Transverse colon (tissue), 4 donors: Measurements from ENCODE around the gene IFI27L1. TPM values are rescaled to one million over a fixed set of nuclear protein-coding genes. Genes with fewer than 3 reads are reported as not detected.

Experiments used
- DNase-seq: peaks from one replicate; pipeline ENCODE4 v3.0.0-alpha.2; 2019
- H3K27ac ChIP-seq, 4 donors: fragments of 200-600 bp; sonication (generic); 2 replicates each; pipeline ENCODE4 v1.5.1; 2016 to 2018; ENCODE audit warnings: inconsistent platforms in 4 of 4
- H3K27me3 ChIP-seq: fragments of 200-600 bp; sonication (generic); 2 replicates; pipeline ENCODE4 v1.5.1; 2017; ENCODE audit warnings: inconsistent platforms
- H3K36me3 ChIP-seq, 4 donors: fragments of 200-600 bp; sonication (generic); 2 replicates each; pipeline ENCODE4 v1.5.1; 2017 to 2019; ENCODE audit warnings: inconsistent platforms in 4 of 4
- H3K4me1 ChIP-seq, 4 donors: fragments of 200-600 bp; sonication (generic); 2 replicates each; pipeline ENCODE4 v1.5.1; 2017 to 2020; ENCODE audit warnings: inconsistent platforms in 4 of 4
- H3K4me3 ChIP-seq, 4 donors: fragments of 200-600 bp; sonication (generic); 1 replicate in 1 of 4; 2 replicates in 3 of 4; pipeline versions ENCODE4 v1.5.1 to v1.6.1; 2017 to 2019; ENCODE audit warnings: inconsistent platforms in 4 of 4
- H3K9me3 ChIP-seq, 2 donors: fragments of 200-600 bp; sonication (generic); 2 replicates each; pipeline ENCODE4 v1.5.1; 2017 to 2019; ENCODE audit warnings: inconsistent platforms in 2 of 2
- EP300 ChIP-seq: sonication (generic); formaldehyde crosslinking; IDR thresholded peaks from one replicate; pipeline ENCODE4 v1.6.1; 2017; ENCODE audit warnings: antibody characterized with exemption, low read depth
- POLR2A ChIP-seq: fragments of 450-650 bp; IDR thresholded peaks from one replicate; pipeline ENCODE4 v1.6.1; 2016; ENCODE audit warnings: antibody characterized with exemption, mild to moderate bottlenecking, moderate library complexity
- POLR2AphosphoS5 ChIP-seq, 3 donors: sonication (generic); formaldehyde crosslinking; IDR thresholded peaks; one replicate each; pipeline ENCODE4 v1.6.1; 2016; ENCODE audit warnings: antibody characterized with exemption in 3 of 3
- WGBS, 2 donors: methylation state at CpG; one replicate each; pipeline ENCODE4 v1.1.5; 2018; ENCODE audit warnings: low coverage in 1 of 2; 5-methylcytosine and 5-hydroxymethylcytosine counted together
- in situ Hi-C, 4 donors: fragments of 200-750 bp; cut with MboI; loops; one replicate each; pipeline versions ENCODE4 v1.15.0 to v1.15.1; 2017; ENCODE audit warnings: low sequenced_read_pairs in 3 of 4, low pct_ligation_motif_present in 1 of 4, low pct_unique_long_range_greater_than_20kb in 1 of 4
- intact Hi-C: fragments of 100-400 bp; cut with DNase I; formaldehyde crosslinking; loops from one replicate; pipeline ENCODE4 v1.15.1; 2023; ENCODE audit warnings: low total_unique reads
- total RNA-seq, 4 donors: library from RNA; depleted of rRNA; stranded (reverse); fragments of >200 nt; gene quantifications; one replicate each; pipeline ENCODE4 v1.1.0, GENCODE V29; 2016
- TF ChIP-seq, protein P1 (sequence below), 5 experiments: fragments of 200-600 bp in 3 of 5; fragments of 450-650 bp in 2 of 5; sonication (generic) in 3 of 5; IDR thresholded peaks; 1 replicate in 2 of 5; 2 replicates in 3 of 5; pipeline ENCODE4 v1.5.1; 2016 to 2017; ENCODE audit warnings: antibody characterized with exemption in 5 of 5, inconsistent platforms in 3 of 5, mild to moderate bottlenecking in 2 of 5, moderate library complexity in 1 of 5

The IFI27L1 gene
- total RNA-seq, 4 donors from 2014 or later, result 12.3 to 21.3 (median 17.9) TPM; not detected in 1

DNA sequence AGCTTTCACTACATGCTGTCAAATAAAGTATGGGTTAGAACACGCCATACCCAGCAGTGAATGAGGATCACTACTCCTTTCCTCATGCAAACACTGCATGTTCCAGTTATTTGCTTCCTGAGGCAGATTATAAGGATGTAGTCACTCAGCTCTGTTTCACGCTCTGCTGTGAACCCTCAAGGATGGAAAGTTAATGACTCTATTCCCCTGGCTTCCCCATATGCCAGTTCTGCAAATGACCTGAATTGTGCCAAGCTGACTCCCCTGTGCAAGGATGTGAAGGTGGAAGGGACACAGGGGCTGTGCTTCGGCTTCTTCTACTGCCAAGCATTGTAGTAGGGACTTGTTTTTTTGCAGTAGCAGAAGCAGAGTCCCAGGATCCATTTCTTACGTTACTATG lies 6.8 kb downstream of the IFI27L1 start:
- Histone ChIP-seq H3K36me3 (no peaks in the 10 kb centered on the region), H3K9me3 (no peaks in the 10 kb centered on the region), H3K27me3 (no peaks in the 10 kb centered on the region), H3K27ac (no peak overlapping the region), H3K4me3 (no peak overlapping the region), H3K4me1 (no peaks in the 10 kb centered on the region)
- TF ChIP-seq, protein P1, sequence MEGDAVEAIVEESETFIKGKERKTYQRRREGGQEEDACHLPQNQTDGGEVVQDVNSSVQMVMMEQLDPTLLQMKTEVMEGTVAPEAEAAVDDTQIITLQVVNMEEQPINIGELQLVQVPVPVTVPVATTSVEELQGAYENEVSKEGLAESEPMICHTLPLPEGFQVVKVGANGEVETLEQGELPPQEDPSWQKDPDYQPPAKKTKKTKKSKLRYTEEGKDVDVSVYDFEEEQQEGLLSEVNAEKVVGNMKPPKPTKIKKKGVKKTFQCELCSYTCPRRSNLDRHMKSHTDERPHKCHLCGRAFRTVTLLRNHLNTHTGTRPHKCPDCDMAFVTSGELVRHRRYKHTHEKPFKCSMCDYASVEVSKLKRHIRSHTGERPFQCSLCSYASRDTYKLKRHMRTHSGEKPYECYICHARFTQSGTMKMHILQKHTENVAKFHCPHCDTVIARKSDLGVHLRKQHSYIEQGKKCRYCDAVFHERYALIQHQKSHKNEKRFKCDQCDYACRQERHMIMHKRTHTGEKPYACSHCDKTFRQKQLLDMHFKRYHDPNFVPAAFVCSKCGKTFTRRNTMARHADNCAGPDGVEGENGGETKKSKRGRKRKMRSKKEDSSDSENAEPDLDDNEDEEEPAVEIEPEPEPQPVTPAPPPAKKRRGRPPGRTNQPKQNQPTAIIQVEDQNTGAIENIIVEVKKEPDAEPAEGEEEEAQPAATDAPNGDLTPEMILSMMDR (IDR thresholded peaks at IDR 0.05), result no peak
- TF ChIP-seq POLR2AphosphoS5 (IDR thresholded peaks at IDR 0.05) (no peak), EP300 (no peak), POLR2A (no peak)
- in situ Hi-C loops, result no loop called here
- no peak for DNase-seq
- WGBS, 2 donors, result 90 to 96% methylated on average over 2 to 4 of the region's 4 CpGs
- intact Hi-C loops, result loop anchor here (5.0 kb wide), 1 partner anchor 509 kb away; no protein-coding TSS in a partner anchor

DNA sequence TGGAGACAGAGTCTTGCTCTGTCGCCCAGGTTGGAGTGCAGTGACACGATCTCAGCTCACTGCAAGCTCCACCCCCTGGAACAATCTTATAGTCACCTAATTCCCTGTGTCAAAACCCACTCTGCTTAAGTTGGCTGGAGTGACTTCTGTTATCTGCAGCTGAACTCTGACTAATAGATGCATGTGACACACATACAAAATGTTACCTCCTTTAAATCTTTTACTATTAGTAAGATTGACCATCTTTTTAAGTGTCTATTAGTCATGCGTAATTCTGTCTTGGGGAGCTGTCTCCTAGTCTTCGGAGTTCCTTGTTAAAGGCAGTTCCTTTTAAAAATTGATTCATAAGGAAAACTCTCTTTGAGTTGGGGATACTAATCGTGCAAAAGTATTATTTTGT lies 7.4 kb downstream of the IFI27L1 start:
- Histone ChIP-seq H3K27ac (no peak overlapping the region), H3K27me3 (no peaks in the 10 kb centered on the region), H3K4me3 (no peak overlapping the region), H3K4me1 (no peaks in the 10 kb centered on the region), H3K9me3 (no peaks in the 10 kb centered on the region), H3K36me3 (no peaks in the 10 kb centered on the region)
- TF ChIP-seq EP300, result no peak
- TF ChIP-seq, protein P1 (IDR thresholded peaks at IDR 0.05), result no peak
- no peak for TF ChIP-seq POLR2AphosphoS5 (IDR thresholded peaks at IDR 0.05)
- no peak for TF ChIP-seq POLR2A
- no peak for DNase-seq
- WGBS, 2 donors, result 91 to 95% methylated on average over 5 of the region's 5 CpGs
- intact Hi-C loops, result loop anchor here (5.0 kb wide), 1 partner anchor 509 kb away; no protein-coding TSS in a partner anchor
- in situ Hi-C loops, result no loop called here

DNA sequence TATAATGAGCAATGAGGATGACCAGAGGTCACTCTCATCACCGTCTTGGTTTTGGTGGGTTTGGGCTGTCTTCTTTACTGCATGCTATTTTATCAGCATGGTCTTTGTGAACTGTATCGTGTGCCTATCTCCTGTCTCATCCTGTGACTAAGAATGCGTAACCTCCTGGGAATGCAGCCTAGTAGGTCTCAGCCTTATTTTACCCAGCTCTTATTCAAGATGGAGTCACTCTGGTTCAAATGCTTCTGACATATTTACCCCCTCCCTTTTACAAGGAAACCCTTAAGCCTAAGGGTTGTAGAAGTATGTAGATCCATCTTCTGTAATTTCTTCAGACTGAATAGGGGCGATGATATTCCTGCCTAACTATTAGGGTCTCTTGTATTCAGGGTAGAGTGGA lies 8.4 kb downstream of the IFI27L1 start:
- DNase-seq, result no peak
- Histone ChIP-seq H3K9me3 (no peaks in the 10 kb centered on the region), H3K27ac (no peak overlapping the region), H3K27me3 (no peaks in the 10 kb centered on the region), H3K36me3 (no peaks in the 10 kb centered on the region), H3K4me1 (no peaks in the 10 kb centered on the region), H3K4me3 (no peak overlapping the region)
- in situ Hi-C loops (no loop called here), intact Hi-C loops (loop anchor here (5.0 kb wide), 1 partner anchor 508 kb away; no protein-coding TSS in a partner anchor)
- TF ChIP-seq, protein P1 (IDR thresholded peaks at IDR 0.05), result no peak
- TF ChIP-seq POLR2AphosphoS5 (IDR thresholded peaks at IDR 0.05), result no peak
- WGBS, 2 donors, result 92 to 100% methylated on average over 1 to 4 of the region's 4 CpGs

DNA sequence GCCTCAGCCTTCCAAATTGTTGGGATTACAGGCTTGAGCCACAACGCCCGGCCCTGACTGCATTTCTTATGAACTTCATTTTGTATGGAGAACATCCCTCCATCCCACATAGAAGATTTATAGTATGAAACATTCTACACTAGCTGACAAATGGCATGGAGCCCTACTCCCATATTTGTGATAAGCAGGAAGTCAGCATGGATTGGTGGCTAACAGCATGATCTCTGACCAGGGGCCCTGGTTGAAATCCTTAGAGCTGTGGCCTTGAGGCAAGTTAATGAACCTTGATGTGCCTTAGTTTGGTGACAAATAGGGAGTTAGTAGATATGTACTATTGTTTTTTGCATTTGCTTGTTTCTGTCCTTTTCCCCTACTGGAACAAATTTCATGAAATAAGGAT lies 12.3 kb downstream of the IFI27L1 start:
- H3K27me3 ChIP-seq, result no peaks in the 10 kb centered on the region
- WGBS, 2 donors, result 100% methylated on average over 2 of the region's 2 CpGs; no CpG with 5 or more reads in 1 of the 2 donors
- H3K4me1 ChIP-seq, result no peaks in the 10 kb centered on the region
- H3K9me3 ChIP-seq, result no peaks in the 10 kb centered on the region
- in situ Hi-C loops (no loop called here), intact Hi-C loops (no loop called here)
- H3K4me3 ChIP-seq, result no peak overlapping the region
- H3K27ac ChIP-seq, result no peak overlapping the region
- DNase-seq, result no peak
- TF ChIP-seq EP300, result no peak
- no peak for TF ChIP-seq POLR2AphosphoS5 (IDR thresholded peaks at IDR 0.05)
- TF ChIP-seq, protein P1 (IDR thresholded peaks at IDR 0.05), result no peak
- no peak for TF ChIP-seq POLR2A
- no peaks in the 10 kb centered on the region for H3K36me3 ChIP-seq
